IMR-90 (cell line): ENCODE data around the gene AURKA. TPM values are rescaled to one million over a fixed set of nuclear protein-coding genes. Genes with fewer than 3 reads are reported as not detected.

Experiments
- ATAC-seq: fragments of 200-7000 bp; cut with Tn5 transposase; 2 replicates; pipeline ENCODE4 v1.9.1; 2020; ENCODE audit warnings: low read depth, mild to moderate bottlenecking, moderate library complexity
- BruUV-seq: library from RNA; stranded (reverse); fragments of 400-500 nt; replicated peaks from 2 replicates; lab custom pipeline; 2021; lab: Mats Ljungman, UMichigan
- CTCF ChIA-PET: fragments of 300-600 bp; formaldehyde crosslinking; extraction: SDS; loops from one replicate; lab custom pipeline; 2021; ENCODE audit warnings: antibody characterized with exemption; lab: Yijun Ruan, JAX
- POLR2A ChIA-PET: fragments of 300-600 bp; sonication (Branson Sonifier 250); formaldehyde crosslinking; loops from one replicate; lab custom pipeline; 2022; ENCODE audit warnings: antibody characterized with exemption; ENCODE audit not compliant: unreplicated experiment; lab: Charles Lee
- DNase-seq: peaks from one replicate; pipeline ENCODE4 v3.0.0; 2013
- H2AFZ ChIP-seq: replicated peaks from 2 replicates; pipeline ENCODE3; 2013; ENCODE audit warnings: low read length, mild to moderate bottlenecking; ENCODE audit not compliant: poor library complexity
- H2AK5ac ChIP-seq: 2 replicates; pipeline ENCODE4 v1.6.1; 2013; ENCODE audit warnings: low read depth, low read length, inconsistent platforms
- H2AK9ac ChIP-seq: replicated peaks from 2 replicates; pipeline ENCODE3; 2013; ENCODE audit warnings: mild to moderate bottlenecking, low read depth, low read length, moderate library complexity; ENCODE audit not compliant: poor library complexity
- H2BK120ac ChIP-seq: 2 replicates; pipeline ENCODE4 v1.6.1; 2013; ENCODE audit warnings: low read depth, low read length, inconsistent platforms
- H2BK15ac ChIP-seq: 3 replicates; pipeline ENCODE4 v1.6.1; 2013; ENCODE audit warnings: low read depth, low read length, inconsistent platforms
- H2BK20ac ChIP-seq: 2 replicates; pipeline ENCODE4 v1.6.1; 2013; ENCODE audit warnings: low read depth, mild to moderate bottlenecking, inconsistent platforms, low read length, moderate library complexity
- H2BK5ac ChIP-seq: 2 replicates; pipeline ENCODE4 v1.6.1; 2013; ENCODE audit warnings: mild to moderate bottlenecking, low read depth, low read length, inconsistent platforms; ENCODE audit not compliant: poor library complexity, severe bottlenecking
- H3K14ac ChIP-seq: replicated peaks from 2 replicates; pipeline ENCODE4 v1.6.1; 2013; ENCODE audit warnings: low read depth, low read length, inconsistent platforms
- H3K18ac ChIP-seq: 2 replicates; pipeline ENCODE4 v1.6.1; 2013; ENCODE audit warnings: low read depth, low read length, control low read depth
- H3K23ac ChIP-seq: 2 replicates; pipeline ENCODE4 v1.6.1; 2013; ENCODE audit warnings: low read depth, low read length, inconsistent platforms
- H3K27ac ChIP-seq: 2 replicates; pipeline ENCODE4 v1.5.1; 2013; ENCODE audit warnings: mild to moderate bottlenecking, control low read depth, low read length; ENCODE audit not compliant: insufficient read depth
- H3K27me3 ChIP-seq: 2 replicates; pipeline ENCODE4 v1.6.1; 2013; ENCODE audit warnings: low read length; ENCODE audit not compliant: control insufficient read depth, insufficient read depth
- H3K36me3 ChIP-seq: 2 replicates; pipeline ENCODE4 v1.6.1; 2013; ENCODE audit warnings: low read length, mixed read lengths; ENCODE audit not compliant: control insufficient read depth, insufficient read depth
- H3K4ac ChIP-seq: 2 replicates; pipeline ENCODE4 v1.6.1; 2013; ENCODE audit warnings: low read depth, low read length, inconsistent platforms
- H3K4me1 ChIP-seq: 2 replicates; pipeline ENCODE4 v1.6.1; 2013; ENCODE audit warnings: low read length, mixed read lengths; ENCODE audit not compliant: control insufficient read depth, insufficient read depth
- H3K4me2 ChIP-seq: 2 replicates; pipeline ENCODE4 v1.6.1; 2013; ENCODE audit warnings: low read depth, mild to moderate bottlenecking, control low read depth, low read length, moderate library complexity
- H3K4me3 ChIP-seq: 2 replicates; pipeline ENCODE4 v1.5.1; 2013; ENCODE audit warnings: low read depth, mild to moderate bottlenecking, control low read depth, low read length, moderate library complexity; ENCODE audit not compliant: insufficient read depth
- H3K56ac ChIP-seq: 2 replicates; pipeline ENCODE4 v1.6.1; 2013; ENCODE audit warnings: low read length, inconsistent platforms; ENCODE audit not compliant: insufficient read depth; ENCODE audit errors: extremely low read depth
- H3K79me1 ChIP-seq, 2 experiments: 2 replicates each; pipeline ENCODE4 v1.6.1; 2013; ENCODE audit warnings: low read length in 2 of 2, inconsistent platforms in 1 of 2, low read depth in 1 of 2
- H3K9ac ChIP-seq: 2 replicates; pipeline ENCODE4 v1.6.1; 2013; ENCODE audit warnings: low read depth, low read length, control low read depth
- H3K9me1 ChIP-seq: 2 replicates; pipeline ENCODE4 v1.6.1; 2013; ENCODE audit warnings: low read length, inconsistent platforms; ENCODE audit not compliant: insufficient read depth
- H3K9me3 ChIP-seq: 2 replicates; pipeline ENCODE4 v1.6.1; 2013; ENCODE audit warnings: low read length; ENCODE audit not compliant: control insufficient read depth, insufficient read depth
- H4K20me1 ChIP-seq: 2 replicates; pipeline ENCODE4 v1.6.1; 2013; ENCODE audit warnings: low read length, inconsistent platforms; ENCODE audit not compliant: insufficient read depth
- H4K5ac ChIP-seq: 2 replicates; pipeline ENCODE4 v1.6.1; 2013; ENCODE audit warnings: mild to moderate bottlenecking, low read depth, low read length, control low read depth
- H4K8ac ChIP-seq, 2 experiments: 2 replicates each; pipeline ENCODE4 v1.6.1; 2013; ENCODE audit warnings: low read depth in 2 of 2, low read length in 2 of 2, control low read depth in 1 of 2, inconsistent platforms in 1 of 2
- H4K91ac ChIP-seq: 2 replicates; pipeline ENCODE4 v1.6.1; 2013; ENCODE audit warnings: low read depth, low read length, inconsistent platforms; ENCODE audit not compliant: insufficient read depth
- BHLHE40 ChIP-seq: fragments of 150-350 bp; IDR thresholded peaks from 2 replicates; pipeline ENCODE4 v1.6.1; 2016; ENCODE audit warnings: mild to moderate bottlenecking, low read depth, low read length
- CEBPB ChIP-seq: IDR thresholded peaks from 2 replicates; pipeline ENCODE4 v1.6.1; 2012; ENCODE audit warnings: low read depth, low read length, improper control_type of control experiment
- CHD1 ChIP-seq: IDR thresholded peaks from 2 replicates; pipeline ENCODE4 v1.6.1; 2012; ENCODE audit warnings: low read depth, low read length, improper control_type of control experiment
- FOS ChIP-seq: fragments of 150-350 bp; IDR thresholded peaks from 2 replicates; pipeline ENCODE4 v1.6.1; 2016; ENCODE audit warnings: low read depth, low read length
- MAFK ChIP-seq: IDR thresholded peaks from 2 replicates; pipeline ENCODE4 v1.6.1; 2012; ENCODE audit warnings: low read depth, low read length, improper control_type of control experiment
- MAZ ChIP-seq: IDR thresholded peaks from 2 replicates; pipeline ENCODE4 v1.6.1; 2012; ENCODE audit warnings: low read depth, mild to moderate bottlenecking, low read length, improper control_type of control experiment, moderate library complexity, borderline replicate concordance
- MXI1 ChIP-seq: IDR thresholded peaks from 2 replicates; pipeline ENCODE4 v1.6.1; 2012; ENCODE audit warnings: low read depth, mild to moderate bottlenecking, low read length, moderate library complexity, borderline replicate concordance
- NFE2L2 ChIP-seq: fragments of 150-350 bp; IDR thresholded peaks from 2 replicates; pipeline ENCODE4 v1.6.1; 2016; ENCODE audit warnings: low read depth, mild to moderate bottlenecking, low read length
- POLR2A ChIP-seq: IDR thresholded peaks from 2 replicates; pipeline ENCODE4 v1.6.1; 2012; ENCODE audit warnings: mild to moderate bottlenecking, low read depth, low read length
- RAD21 ChIP-seq: IDR thresholded peaks from 2 replicates; pipeline ENCODE4 v1.6.1; 2012; ENCODE audit warnings: low read length, improper control_type of control experiment
- RCOR1 ChIP-seq: IDR thresholded peaks from 2 replicates; pipeline ENCODE4 v1.6.1; 2012; ENCODE audit warnings: mild to moderate bottlenecking, low read length, improper control_type of control experiment; ENCODE audit not compliant: insufficient replicate concordance
- RFX5 ChIP-seq: IDR thresholded peaks from 2 replicates; pipeline ENCODE4 v1.8.0; 2012; ENCODE audit warnings: low read depth, mild to moderate bottlenecking, low read length, moderate library complexity
- SMC3 ChIP-seq: fragments of 150-350 bp; IDR thresholded peaks from 2 replicates; pipeline ENCODE4 v1.6.1; 2016; ENCODE audit warnings: low read depth, mild to moderate bottlenecking, antibody characterized with exemption, low read length, moderate library complexity
- WGBS, 2 experiments: methylation state at CpG; one replicate each; pipeline versions ENCODE4 v1.1.5 to v1.1.7; 2013; ENCODE audit warnings: missing lambda C conversion rate in 2 of 2; ENCODE audit not compliant: insufficient read length in 1 of 2; ENCODE audit errors: extremely low coverage in 2 of 2; 5-methylcytosine and 5-hydroxymethylcytosine counted together
- dilution Hi-C: fragments of 300-500 bp; cut with HindIII; formaldehyde crosslinking; loops from one replicate; pipeline ENCODE4 v1.14.3; 2018; ENCODE audit warnings: low sequenced_read_pairs; ENCODE audit not compliant: unreplicated experiment
- in situ Hi-C: fragments of 300-500 bp; cut with MboI; formaldehyde crosslinking; loops from 3 replicates; pipeline ENCODE4 v1.14.3; 2019; ENCODE audit warnings: low sequenced_read_pairs, inconsistent platforms, mixed read lengths
- intact Hi-C: fragments of 100-400 bp; cut with micrococcal nuclease; formaldehyde crosslinking; loops from 2 replicates; pipeline ENCODE4 v1.10.0; 2022
- polyA plus RNA-seq, 3 experiments: library from polyadenylated mRNA; depleted of rRNA; stranded (reverse); fragments of >200 nt; gene quantifications; 2 replicates each; pipeline ENCODE4 v1.2.3, GENCODE V29; 2012; ENCODE audit warnings: low replicate concordance in 1 of 3
- total RNA-seq: library from RNA; depleted of rRNA; stranded (reverse); fragments of >200 nt; gene quantifications from 2 replicates; pipeline ENCODE4 v1.2.3, GENCODE V29; 2012
- TF ChIP-seq, protein P1 (sequence below): fragments of 150-350 bp; IDR thresholded peaks from 2 replicates; pipeline ENCODE4 v1.6.1; 2016; ENCODE audit warnings: low read depth, mild to moderate bottlenecking, low read length, moderate library complexity, borderline replicate concordance
- TF ChIP-seq, protein P2 (sequence below): fragments of 150-350 bp; IDR thresholded peaks from 2 replicates; pipeline ENCODE4 v1.6.1; 2017; ENCODE audit warnings: mild to moderate bottlenecking, antibody characterized with exemption, low read length, low read depth
- TF ChIP-seq, protein P3 (sequence below): conservative IDR thresholded peaks from 2 replicates; pipeline ENCODE4 v1.5.1; 2012; ENCODE audit warnings: mild to moderate bottlenecking, low read depth, low read length, improper control_type of control experiment

Gene AURKA
- total and polyA plus RNA-seq, 2 of the 4 experiments (the other 2 are of a cell fraction): 68.0 to 83.3 TPM

DNA sequence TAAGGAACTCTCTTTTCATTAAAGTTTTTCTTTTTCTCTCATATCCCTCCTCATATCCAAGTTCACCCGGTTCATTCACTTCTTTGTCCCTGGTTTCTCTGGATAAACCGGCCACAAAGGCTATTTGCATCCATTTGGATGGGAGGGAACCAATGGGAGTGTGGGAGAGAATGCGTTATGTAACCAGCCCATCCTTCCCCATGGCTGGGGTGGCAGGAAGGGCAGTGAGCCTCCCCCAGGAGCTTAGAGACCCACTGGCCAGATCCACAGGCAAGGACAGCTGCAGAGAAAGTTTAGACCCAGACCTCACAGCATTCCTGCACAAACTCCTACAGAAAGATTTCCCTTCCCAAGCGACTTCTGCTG, 30.8 kb upstream of the AURKA start:
- no TSS peak for BruUV-seq
- intact Hi-C loops (no loop called here), dilution Hi-C loops (no loop called here), in situ Hi-C loops (no loop called here)
- H4K20me1 ChIP-seq: no peaks in the 10 kb centered on the region
- H3K27me3 ChIP-seq: no peaks in the 10 kb centered on the region
- H3K9me1 ChIP-seq: peaks cover 24% of the 10 kb centered on the region
- H3K56ac ChIP-seq: peak overlapping the region; percentile 85
- peak overlapping the region; percentile 95 for H4K5ac ChIP-seq
- H3K9ac ChIP-seq: peak overlapping the region; percentile 3; the same call in 1 of the 2 replicates
- peak overlapping the region; percentile 97 for H3K4ac ChIP-seq
- TF ChIP-seq POLR2A: no peak
- TF ChIP-seq NFE2L2: no peak
- TF ChIP-seq BHLHE40: no peak
- TF ChIP-seq, protein P1, sequence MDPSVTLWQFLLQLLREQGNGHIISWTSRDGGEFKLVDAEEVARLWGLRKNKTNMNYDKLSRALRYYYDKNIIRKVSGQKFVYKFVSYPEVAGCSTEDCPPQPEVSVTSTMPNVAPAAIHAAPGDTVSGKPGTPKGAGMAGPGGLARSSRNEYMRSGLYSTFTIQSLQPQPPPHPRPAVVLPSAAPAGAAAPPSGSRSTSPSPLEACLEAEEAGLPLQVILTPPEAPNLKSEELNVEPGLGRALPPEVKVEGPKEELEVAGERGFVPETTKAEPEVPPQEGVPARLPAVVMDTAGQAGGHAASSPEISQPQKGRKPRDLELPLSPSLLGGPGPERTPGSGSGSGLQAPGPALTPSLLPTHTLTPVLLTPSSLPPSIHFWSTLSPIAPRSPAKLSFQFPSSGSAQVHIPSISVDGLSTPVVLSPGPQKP: no peak
- no peak for TF ChIP-seq CEBPB
- TF ChIP-seq, protein P2, sequence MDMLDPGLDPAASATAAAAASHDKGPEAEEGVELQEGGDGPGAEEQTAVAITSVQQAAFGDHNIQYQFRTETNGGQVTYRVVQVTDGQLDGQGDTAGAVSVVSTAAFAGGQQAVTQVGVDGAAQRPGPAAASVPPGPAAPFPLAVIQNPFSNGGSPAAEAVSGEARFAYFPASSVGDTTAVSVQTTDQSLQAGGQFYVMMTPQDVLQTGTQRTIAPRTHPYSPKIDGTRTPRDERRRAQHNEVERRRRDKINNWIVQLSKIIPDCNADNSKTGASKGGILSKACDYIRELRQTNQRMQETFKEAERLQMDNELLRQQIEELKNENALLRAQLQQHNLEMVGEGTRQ: no peak
- TF ChIP-seq RAD21: no peak
- no peak for TF ChIP-seq SMC3
- no peak for TF ChIP-seq RCOR1
- no peak for TF ChIP-seq FOS
- no peak for TF ChIP-seq MAZ
- no peak for TF ChIP-seq RFX5
- TF ChIP-seq MAFK: no peak
- no peak for TF ChIP-seq MXI1
- TF ChIP-seq, protein P3, sequence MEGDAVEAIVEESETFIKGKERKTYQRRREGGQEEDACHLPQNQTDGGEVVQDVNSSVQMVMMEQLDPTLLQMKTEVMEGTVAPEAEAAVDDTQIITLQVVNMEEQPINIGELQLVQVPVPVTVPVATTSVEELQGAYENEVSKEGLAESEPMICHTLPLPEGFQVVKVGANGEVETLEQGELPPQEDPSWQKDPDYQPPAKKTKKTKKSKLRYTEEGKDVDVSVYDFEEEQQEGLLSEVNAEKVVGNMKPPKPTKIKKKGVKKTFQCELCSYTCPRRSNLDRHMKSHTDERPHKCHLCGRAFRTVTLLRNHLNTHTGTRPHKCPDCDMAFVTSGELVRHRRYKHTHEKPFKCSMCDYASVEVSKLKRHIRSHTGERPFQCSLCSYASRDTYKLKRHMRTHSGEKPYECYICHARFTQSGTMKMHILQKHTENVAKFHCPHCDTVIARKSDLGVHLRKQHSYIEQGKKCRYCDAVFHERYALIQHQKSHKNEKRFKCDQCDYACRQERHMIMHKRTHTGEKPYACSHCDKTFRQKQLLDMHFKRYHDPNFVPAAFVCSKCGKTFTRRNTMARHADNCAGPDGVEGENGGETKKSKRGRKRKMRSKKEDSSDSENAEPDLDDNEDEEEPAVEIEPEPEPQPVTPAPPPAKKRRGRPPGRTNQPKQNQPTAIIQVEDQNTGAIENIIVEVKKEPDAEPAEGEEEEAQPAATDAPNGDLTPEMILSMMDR: no peak
- no peak for TF ChIP-seq CHD1
- H2AFZ ChIP-seq: peak overlapping the region; percentile 50
- H3K23ac ChIP-seq: peak overlapping the region; percentile 86
- H2BK15ac ChIP-seq: peak overlapping the region; percentile 95; the same call in 2 of the 3 replicates
- peak overlapping the region; percentile 74 for H3K18ac ChIP-seq
- peak overlapping the region; percentile 97 for H4K91ac ChIP-seq
- H4K8ac ChIP-seq: peak overlapping the region; percentile 83 to 95
- no peak overlapping the region for H3K4me2 ChIP-seq
- no peaks in the 10 kb centered on the region for H3K9me3 ChIP-seq
- peak overlapping the region; percentile 90 for H2AK9ac ChIP-seq
- peaks cover 39% of the 10 kb centered on the region for H3K4me1 ChIP-seq
- H3K27ac ChIP-seq: peak overlapping the region; percentile 90
- CTCF ChIA-PET: interaction anchor here (1.0 kb wide), 1 partner anchor 12 kb away, joined by 3 read pairs; no protein-coding TSS in a partner anchor
- peak overlapping the region; percentile 93 for H3K14ac ChIP-seq
- H2BK5ac ChIP-seq: peak overlapping the region; percentile 93
- no peak overlapping the region for H3K4me3 ChIP-seq
- DNase-seq (peak; percentile 33), ATAC-seq (peak; percentile 36)
- POLR2A ChIA-PET: interaction anchor here (0.7 to 0.9 kb wide), 2 partner anchors 10 to 17 kb away, joined by 3 to 4 read pairs; no protein-coding TSS in a partner anchor
- peak overlapping the region; percentile 99 for H2BK120ac ChIP-seq
- H2BK20ac ChIP-seq: peak overlapping the region; percentile 98
- peaks cover 34 to 76% of the 10 kb centered on the region in 2 experiments for H3K79me1 ChIP-seq
- WGBS, 2 experiments: no CpG with 5 or more reads among the region's 4 CpGs
- peak overlapping the region; percentile 97 for H2AK5ac ChIP-seq
- peaks cover 22% of the 10 kb centered on the region for H3K36me3 ChIP-seq
